GM19438 (cell line): Measurements from ENCODE around the gene OTP.

Experiments
- ATAC-seq: cut with Tn5 transposase; IDR thresholded peaks from one replicate; pipeline ENCODE4 v1.9.1; 2021; ENCODE audit warnings: low read depth; ENCODE audit not compliant: unreplicated experiment

Gene OTP

GRCh38 chr5:77637998-77638762 is at the start of gene OTP:
Gene OTP (minus strand): TSS chr5:77638713. CDS start chr5:77638549, 164 bp downstream.
- no peak for ATAC-seq

- no peak for ATAC-seq
These were observed 44.7 kb upstream of the OTP start for GRCh38 chr5:77683171-77683732.

- ATAC-seq, result no peak
These were observed 32.0 kb upstream of the OTP start for GRCh38 chr5:77670526-77670925.

GRCh38 chr5:77669677-77670076 is 31.2 kb upstream of the OTP start:
- ATAC-seq, result no peak

GRCh38 chr5:77663090-77663863 is 24.8 kb upstream of the OTP start:
- no peak for ATAC-seq

GRCh38 chr5:77662635-77663034 is 24.1 kb upstream of the OTP start:
- no peak for ATAC-seq

- ATAC-seq, result no peak
These were observed 20.1 kb upstream of the OTP start for GRCh38 chr5:77658662-77659061.

GRCh38 chr5:77651343-77651742 is 12.8 kb upstream of the OTP start:
- ATAC-seq, result no peak

GRCh38 chr5:77650686-77651085 is 12.2 kb upstream of the OTP start:
- no peak for ATAC-seq

- no peak for ATAC-seq
These were observed 11.3 kb upstream of the OTP start for GRCh38 chr5:77649776-77650175.

GRCh38 chr5:77645995-77646639 is 7.6 kb upstream of the OTP start:
- no peak for ATAC-seq

- no peak for ATAC-seq
These were observed 6.9 kb upstream of the OTP start for GRCh38 chr5:77645158-77645994.

- ATAC-seq, result no peak
These were observed 6.1 kb upstream of the OTP start for GRCh38 chr5:77644371-77645157.

- no peak for ATAC-seq
These were observed 5.3 kb upstream of the OTP start for GRCh38 chr5:77643654-77644370.

GRCh38 chr5:77642738-77643653 is 4.5 kb upstream of the OTP start:
- no peak for ATAC-seq

- ATAC-seq, result no peak
These were observed 3.6 kb upstream of the OTP start for GRCh38 chr5:77641963-77642737.

- ATAC-seq, result no peak
These were observed 3.0 kb upstream of the OTP start for GRCh38 chr5:77641397-77641943.
